Osteoblast (primary cell): ENCODE results near the gene ZNF605. TPM values are rescaled to one million over a fixed set of nuclear protein-coding genes. Genes with fewer than 3 reads are reported as not detected.
"Not testable (repeated sequence)": the region's sequence is repeated elsewhere in the genome, so short reads cannot be mapped to it uniquely, and the experiment has no call there.

Source experiments
- DNase-seq: peaks from one replicate; pipeline ENCODE4 v3.0.0; 2011; ENCODE audit warnings: low spot score, mixed read lengths; ENCODE audit not compliant: insufficient read length; ENCODE audit errors: missing footprints
- H2AFZ ChIP-seq: 2 replicates; pipeline ENCODE4 v1.6.0; 2011; ENCODE audit warnings: mild to moderate bottlenecking, low read length
- H3K27ac ChIP-seq: 2 replicates; pipeline ENCODE4 v1.5.1; 2011; ENCODE audit warnings: mild to moderate bottlenecking, low read depth, low read length, moderate library complexity
- H3K27me3 ChIP-seq: 2 replicates; pipeline ENCODE4 v1.6.0; 2012; ENCODE audit warnings: mild to moderate bottlenecking, control low read depth, inconsistent platforms, low read length, moderate library complexity; ENCODE audit not compliant: insufficient read depth
- H3K36me3 ChIP-seq: 2 replicates; pipeline ENCODE4 v1.5.1; 2011; ENCODE audit warnings: mild to moderate bottlenecking, low read length, control low read depth, moderate library complexity; ENCODE audit not compliant: insufficient read depth
- H3K4me1 ChIP-seq: 2 replicates; pipeline ENCODE4 v1.5.1; 2011; ENCODE audit warnings: mild to moderate bottlenecking, low read length, control low read depth, moderate library complexity; ENCODE audit not compliant: insufficient read depth
- H3K4me2 ChIP-seq: 2 replicates; pipeline ENCODE4 v1.6.0; 2011; ENCODE audit warnings: mild to moderate bottlenecking, low read length; ENCODE audit not compliant: insufficient read depth
- H3K4me3 ChIP-seq: fragments of 200-600 bp; sonication (generic); 3 replicates; pipeline ENCODE4 v1.5.1; 2012; ENCODE audit warnings: mild to moderate bottlenecking, low read length, inconsistent platforms; ENCODE audit not compliant: insufficient read depth
- H3K79me2 ChIP-seq: 2 replicates; pipeline ENCODE4 v1.6.0; 2012; ENCODE audit warnings: mild to moderate bottlenecking, low read length, control low read depth, inconsistent platforms; ENCODE audit not compliant: insufficient read depth
- H3K9me3 ChIP-seq: 2 replicates; pipeline ENCODE4 v1.5.1; 2011; ENCODE audit warnings: low read depth, low read length, control low read depth
- H4K20me1 ChIP-seq: 2 replicates; pipeline ENCODE4 v1.6.0; 2012; ENCODE audit warnings: mild to moderate bottlenecking, low read length, control low read depth; ENCODE audit not compliant: insufficient read depth
- total RNA-seq: library from RNA; depleted of rRNA; stranded (reverse); fragments of >200 nt; gene quantifications from 2 replicates; pipeline ENCODE4 v1.2.3, GENCODE V29; 2012
- TF ChIP-seq, protein P1 (sequence below): IDR thresholded peaks from 2 replicates; pipeline ENCODE4 v1.5.1; 2011; ENCODE audit warnings: mild to moderate bottlenecking, low read depth, low read length, moderate library complexity; ENCODE audit errors: extremely low read depth

ZNF605 gene
- total RNA-seq, 1 donor: 10.9 TPM

DNA sequence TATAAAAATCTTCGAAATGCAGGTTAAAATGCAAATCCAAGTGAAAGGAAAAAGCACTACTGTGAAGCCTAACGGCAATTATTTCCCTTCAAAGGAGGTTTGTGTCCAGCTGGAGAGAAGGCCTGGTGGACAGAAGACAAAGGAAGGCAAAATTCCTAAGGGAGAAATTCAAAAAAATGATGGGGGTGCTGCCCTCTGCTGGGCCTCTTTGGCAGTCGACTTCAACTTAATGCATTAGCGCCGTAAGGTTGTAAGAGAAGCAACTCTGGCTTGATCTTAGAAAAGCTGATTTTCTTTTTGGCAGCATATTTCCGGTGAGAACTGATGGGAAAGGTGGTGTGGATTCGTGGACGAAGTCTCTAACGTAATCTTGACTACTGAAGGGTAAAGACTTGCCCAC lies 34.4 kb downstream of the ZNF605 start:
- H3K27me3 ChIP-seq: no peaks in the 10 kb centered on the region
- no peak overlapping the region for H3K4me3 ChIP-seq
- H3K36me3 ChIP-seq: peaks cover 7% of the 10 kb centered on the region
- no peaks in the 10 kb centered on the region for H3K79me2 ChIP-seq
- no peaks in the 10 kb centered on the region for H3K4me1 ChIP-seq
- H4K20me1 ChIP-seq: no peaks in the 10 kb centered on the region
- peaks cover 44% of the 10 kb centered on the region for H3K9me3 ChIP-seq
- H3K27ac ChIP-seq: no peak overlapping the region
- no peak for DNase-seq
- no peak overlapping the region for H2AFZ ChIP-seq
- H3K4me2 ChIP-seq: no peak overlapping the region
- TF ChIP-seq, protein P1, sequence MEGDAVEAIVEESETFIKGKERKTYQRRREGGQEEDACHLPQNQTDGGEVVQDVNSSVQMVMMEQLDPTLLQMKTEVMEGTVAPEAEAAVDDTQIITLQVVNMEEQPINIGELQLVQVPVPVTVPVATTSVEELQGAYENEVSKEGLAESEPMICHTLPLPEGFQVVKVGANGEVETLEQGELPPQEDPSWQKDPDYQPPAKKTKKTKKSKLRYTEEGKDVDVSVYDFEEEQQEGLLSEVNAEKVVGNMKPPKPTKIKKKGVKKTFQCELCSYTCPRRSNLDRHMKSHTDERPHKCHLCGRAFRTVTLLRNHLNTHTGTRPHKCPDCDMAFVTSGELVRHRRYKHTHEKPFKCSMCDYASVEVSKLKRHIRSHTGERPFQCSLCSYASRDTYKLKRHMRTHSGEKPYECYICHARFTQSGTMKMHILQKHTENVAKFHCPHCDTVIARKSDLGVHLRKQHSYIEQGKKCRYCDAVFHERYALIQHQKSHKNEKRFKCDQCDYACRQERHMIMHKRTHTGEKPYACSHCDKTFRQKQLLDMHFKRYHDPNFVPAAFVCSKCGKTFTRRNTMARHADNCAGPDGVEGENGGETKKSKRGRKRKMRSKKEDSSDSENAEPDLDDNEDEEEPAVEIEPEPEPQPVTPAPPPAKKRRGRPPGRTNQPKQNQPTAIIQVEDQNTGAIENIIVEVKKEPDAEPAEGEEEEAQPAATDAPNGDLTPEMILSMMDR: no peak

DNA sequence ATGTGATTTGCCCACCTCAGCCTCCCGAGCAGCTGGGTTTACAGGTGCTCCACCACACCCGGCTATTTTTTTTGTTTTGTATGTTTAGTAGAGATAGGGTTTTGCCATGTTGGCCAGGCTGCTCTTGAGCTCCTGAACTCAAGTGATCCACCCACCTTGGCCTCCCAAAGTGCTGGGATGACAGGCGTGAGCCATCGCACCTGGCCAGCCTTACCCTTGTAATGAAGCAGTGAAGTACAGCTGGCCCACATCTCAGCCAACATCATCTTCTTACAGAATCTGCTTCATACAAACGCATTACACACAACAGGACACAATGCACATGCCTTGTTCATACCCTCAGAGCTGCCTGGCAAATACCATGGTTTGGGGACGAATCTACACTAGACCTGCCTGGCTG lies 37.4 kb downstream of the ZNF605 start:
- no peak overlapping the region for H2AFZ ChIP-seq
- no peak overlapping the region for H3K27ac ChIP-seq
- H3K9me3 ChIP-seq: peaks cover 18% of the 10 kb centered on the region
- no peak for DNase-seq
- H3K27me3 ChIP-seq: no peaks in the 10 kb centered on the region
- H3K4me1 ChIP-seq: no peaks in the 10 kb centered on the region
- H3K4me2 ChIP-seq: no peak overlapping the region
- H3K4me3 ChIP-seq: no peak overlapping the region
- TF ChIP-seq, protein P1: no peak
- H4K20me1 ChIP-seq: no peaks in the 10 kb centered on the region
- no peaks in the 10 kb centered on the region for H3K79me2 ChIP-seq
- no peaks in the 10 kb centered on the region for H3K36me3 ChIP-seq

DNA sequence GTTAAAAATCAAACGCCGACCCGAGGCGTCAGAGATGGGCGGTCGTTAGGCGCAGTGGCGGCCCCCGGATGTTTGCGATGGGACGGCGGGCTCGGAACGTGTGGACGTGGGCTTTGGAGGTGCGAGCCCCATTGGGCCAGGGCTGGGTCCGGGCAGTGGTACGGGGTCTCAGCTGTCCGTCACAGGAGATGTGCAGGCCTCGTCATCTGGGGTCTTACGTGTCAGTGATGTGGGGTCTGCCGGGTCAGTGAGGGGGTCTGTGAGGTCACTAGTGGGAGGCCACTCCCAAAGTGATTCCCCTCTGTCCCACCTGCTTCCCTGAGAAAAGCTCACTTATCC lies 47.1 kb downstream of the ZNF605 start:
- Histone ChIP-seq H3K9me3 (peaks cover 3% of the 10 kb centered on the region), H3K27me3 (no peaks in the 10 kb centered on the region), H3K79me2 (no peaks in the 10 kb centered on the region), H3K27ac (peak overlapping the region; percentile 65), H3K4me1 (peaks cover 8% of the 10 kb centered on the region), H3K4me2 (peak overlapping the region; percentile 91), H3K36me3 (no peaks in the 10 kb centered on the region), H2AFZ (peak overlapping the region; percentile 96), H4K20me1 (no peaks in the 10 kb centered on the region), H3K4me3 (peak overlapping the region; percentile 81)
- TF ChIP-seq, protein P1: no peak
- no peak for DNase-seq

DNA sequence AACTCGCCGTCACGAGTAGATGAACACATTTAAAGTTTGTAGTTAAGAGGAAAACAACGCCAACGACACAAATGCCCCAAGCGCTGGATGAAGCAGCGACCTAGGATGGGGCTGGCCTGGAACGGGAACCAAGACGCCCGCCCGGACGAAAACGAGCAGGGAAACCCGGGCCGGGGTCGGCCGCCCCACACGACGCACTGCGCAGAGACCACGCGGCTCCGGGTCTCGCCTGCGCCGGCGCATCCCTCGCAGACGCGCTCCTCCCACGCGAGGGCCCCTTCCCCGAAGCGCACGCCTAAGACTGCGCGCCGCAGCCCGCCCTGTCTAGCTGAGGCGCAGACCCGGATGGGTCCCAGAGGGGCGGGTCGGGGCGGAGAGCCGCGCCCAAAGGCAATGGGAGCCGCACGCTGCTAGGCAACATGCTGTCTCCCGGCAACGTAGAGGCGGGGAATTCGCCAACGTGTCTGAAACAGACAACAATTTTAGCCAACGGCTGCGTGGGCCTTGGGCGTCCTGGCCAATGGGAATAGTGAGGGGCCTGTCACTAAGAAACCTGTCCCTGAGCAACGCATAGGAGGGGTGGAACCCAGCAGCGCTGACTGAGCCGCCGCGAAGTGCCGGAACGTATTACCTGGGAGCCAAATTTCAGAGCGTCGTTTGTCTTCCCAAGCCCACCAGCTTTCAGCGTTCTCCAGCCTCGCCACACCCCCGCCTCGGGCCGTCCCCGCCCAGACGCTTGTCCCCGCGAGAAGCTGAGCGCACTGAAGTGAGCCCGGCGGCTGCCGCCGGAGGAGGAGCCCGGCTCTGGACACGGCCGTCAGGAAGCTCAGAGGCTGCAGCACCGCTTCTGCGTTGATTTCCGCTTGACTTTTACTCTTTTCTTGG lies 47.7 kb downstream of the ZNF605 start:
- H3K27ac ChIP-seq: peak overlapping the region; percentile 65
- TF ChIP-seq, protein P1: no peak

DNA sequence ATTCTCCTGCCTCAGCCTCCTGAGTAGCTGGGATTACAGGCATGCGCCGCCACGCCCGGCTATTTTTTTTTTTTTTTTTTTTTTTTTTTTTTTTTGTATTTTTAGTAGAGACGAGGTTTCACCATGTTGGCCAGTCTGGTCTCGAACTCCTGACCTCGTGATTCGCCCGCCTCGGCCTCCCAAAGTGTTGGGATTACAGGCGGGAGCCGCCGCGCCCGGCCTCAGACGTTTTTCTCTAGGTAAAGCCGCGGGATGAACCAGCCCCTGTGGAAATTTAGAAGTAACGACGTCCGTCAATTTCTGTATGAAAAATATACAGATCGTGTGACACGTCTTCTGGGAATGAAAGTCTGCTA lies 48.3 kb downstream of the ZNF605 start:
- H4K20me1 ChIP-seq, H3K36me3 ChIP-seq, H3K27ac ChIP-seq, DNase-seq, H3K79me2 ChIP-seq, H3K27me3 ChIP-seq, H3K4me1 ChIP-seq, H3K9me3 ChIP-seq: not testable (repeated sequence)
- peak overlapping the region; percentile 91 for H3K4me2 ChIP-seq
- peak overlapping the region; percentile 81 for H3K4me3 ChIP-seq
- H2AFZ ChIP-seq: peak overlapping the region; percentile 91

More for the DNA sequence above, 47.7 kb downstream of the ZNF605 start:
- H3K9me3 ChIP-seq: peaks cover 3% of the 10 kb centered on the region
- H3K4me3 ChIP-seq: peak overlapping the region; percentile 81
- H3K36me3 ChIP-seq: no peaks in the 10 kb centered on the region
- no peaks in the 10 kb centered on the region for H3K27me3 ChIP-seq
- no peaks in the 10 kb centered on the region for H3K79me2 ChIP-seq
- H3K4me2 ChIP-seq: peak overlapping the region; percentile 91
- DNase-seq: peak; percentile 98
- peak overlapping the region; percentile 96 for H2AFZ ChIP-seq
- no peaks in the 10 kb centered on the region for H4K20me1 ChIP-seq
- peaks cover 8% of the 10 kb centered on the region for H3K4me1 ChIP-seq
